Measurements from ENCODE around the gene KLK13.

The KLK13 gene

GRCh38 chr19:51014242-51014641 lies 50.6 kb downstream of the KLK13 start:
- TF ChIP-seq CTCF (IDR thresholded peaks at IDR 0.05; ENCODE audit: poor library complexity, severe bottlenecking): no peak
- Histone ChIP-seq H3K4me1 (ENCODE audit: insufficient read depth, poor library complexity, severe bottlenecking) (peaks cover 17% of the 10 kb centered on the region), H3K9me3 (ENCODE audit: severe bottlenecking) (no peaks in the 10 kb centered on the region), H3K27ac (ENCODE audit: poor library complexity, severe bottlenecking) (no peak overlapping the region), H3K36me3 (ENCODE audit: low read depth) (no peaks in the 10 kb centered on the region), H3K4me3 (ENCODE audit: severe bottlenecking) (no peak overlapping the region), H3K27me3 (ENCODE audit: insufficient read depth, poor library complexity, severe bottlenecking) (peaks cover 22% of the 10 kb centered on the region)
- no peak for DNase-seq (ENCODE audit: low spot score)
- no peak for ATAC-seq (ENCODE audit: low read depth)

GRCh38 chr19:51012661-51013190 lies 52.2 kb downstream of the KLK13 start:
- Histone ChIP-seq H3K4me3 (ENCODE audit: severe bottlenecking) (no peak overlapping the region), H3K27ac (ENCODE audit: poor library complexity, severe bottlenecking) (no peak overlapping the region), H3K36me3 (ENCODE audit: low read depth) (no peaks in the 10 kb centered on the region), H3K4me1 (ENCODE audit: insufficient read depth, poor library complexity, severe bottlenecking) (peaks cover 17% of the 10 kb centered on the region), H3K9me3 (ENCODE audit: severe bottlenecking) (no peaks in the 10 kb centered on the region), H3K27me3 (ENCODE audit: insufficient read depth, poor library complexity, severe bottlenecking) (peaks cover 10% of the 10 kb centered on the region)
- ATAC-seq (ENCODE audit: low read depth) (no peak), DNase-seq (ENCODE audit: low spot score) (no peak)
- no peak for TF ChIP-seq CTCF (IDR thresholded peaks at IDR 0.05; ENCODE audit: poor library complexity, severe bottlenecking)

- H3K27me3 ChIP-seq (ENCODE audit: insufficient read depth, poor library complexity, severe bottlenecking): no peaks in the 10 kb centered on the region
- H3K9me3 ChIP-seq (ENCODE audit: severe bottlenecking): no peaks in the 10 kb centered on the region
- TF ChIP-seq CTCF (IDR thresholded peaks at IDR 0.05; ENCODE audit: poor library complexity, severe bottlenecking): no peak
- DNase-seq (ENCODE audit: low spot score) (no peak), ATAC-seq (ENCODE audit: low read depth) (peak; percentile 84)
- H3K4me3 ChIP-seq (ENCODE audit: severe bottlenecking): no peak overlapping the region
- peaks cover 17% of the 10 kb centered on the region for H3K4me1 ChIP-seq (ENCODE audit: insufficient read depth, poor library complexity, severe bottlenecking)
- no peaks in the 10 kb centered on the region for H3K36me3 ChIP-seq (ENCODE audit: low read depth)
- peak overlapping the region; percentile 45 for H3K27ac ChIP-seq (ENCODE audit: poor library complexity, severe bottlenecking)
Observed at GRCh38 chr19:51010066-51010795, 54.7 kb downstream of the KLK13 start.

GRCh38 chr19:51009061-51009891 lies 55.6 kb downstream of the KLK13 start:
- no peaks in the 10 kb centered on the region for H3K9me3 ChIP-seq (ENCODE audit: severe bottlenecking)
- no peak for ATAC-seq (ENCODE audit: low read depth)
- peak overlapping the region; percentile 45 for H3K27ac ChIP-seq (ENCODE audit: poor library complexity, severe bottlenecking)
- H3K36me3 ChIP-seq (ENCODE audit: low read depth): no peaks in the 10 kb centered on the region
- no peak for TF ChIP-seq CTCF (IDR thresholded peaks at IDR 0.05; ENCODE audit: poor library complexity, severe bottlenecking)
- no peak for DNase-seq (ENCODE audit: low spot score)
- H3K4me1 ChIP-seq (ENCODE audit: insufficient read depth, poor library complexity, severe bottlenecking): peaks cover 17% of the 10 kb centered on the region
- no peak overlapping the region for H3K4me3 ChIP-seq (ENCODE audit: severe bottlenecking)
- H3K27me3 ChIP-seq (ENCODE audit: insufficient read depth, poor library complexity, severe bottlenecking): no peaks in the 10 kb centered on the region
